ENCODE measurements around the gene RNASE12. TPM values are rescaled to one million over a fixed set of nuclear protein-coding genes. Genes with fewer than 3 reads are reported as not detected.

Gene RNASE12
- total RNA-seq, 1 donor from 2014 or later, result not detected

- no peak for TF ChIP-seq CTCF (IDR thresholded peaks at IDR 0.05; ENCODE audit: insufficient read depth, low read length, severe bottlenecking)
- no peak for DNase-seq (ENCODE audit: low read depth)
- no peak for FAIRE-seq
- Histone ChIP-seq H3K4me3 (ENCODE audit: low read depth, low read length) (no peak overlapping the region), H3K36me3 (ENCODE audit: control insufficient read depth, insufficient read depth, low read length) (no peaks in the 10 kb centered on the region), H3K27me3 (ENCODE audit: control insufficient read depth, insufficient read depth, low read length) (no peaks in the 10 kb centered on the region)
These were observed 24.8 kb upstream of the RNASE12 start for GRCh38 chr14:20615996-20616395.

- no peak for FAIRE-seq
- TF ChIP-seq CTCF (IDR thresholded peaks at IDR 0.05; ENCODE audit: insufficient read depth, low read length, severe bottlenecking), result no peak
These were observed 23.1 kb upstream of the RNASE12 start for GRCh38 chr14:20614038-20614840.

GRCh38 chr14:20613094-20614037, 22.2 kb upstream of the RNASE12 start:
- no peaks in the 10 kb centered on the region for H3K27me3 ChIP-seq (ENCODE audit: control insufficient read depth, insufficient read depth, low read length)
- TF ChIP-seq CTCF (IDR thresholded peaks at IDR 0.05; ENCODE audit: insufficient read depth, low read length, severe bottlenecking), result peak; percentile 78
- H3K4me3 ChIP-seq (ENCODE audit: low read depth, low read length), result peak overlapping the region; percentile 63
- FAIRE-seq (no peak), DNase-seq (ENCODE audit: low read depth) (peak; percentile 95)
- no peaks in the 10 kb centered on the region for H3K36me3 ChIP-seq (ENCODE audit: control insufficient read depth, insufficient read depth, low read length)

More at GRCh38 chr14:20614038-20614840, 23.1 kb upstream of the RNASE12 start:
- Histone ChIP-seq H3K36me3 (ENCODE audit: control insufficient read depth, insufficient read depth, low read length) (no peaks in the 10 kb centered on the region), H3K4me3 (ENCODE audit: low read depth, low read length) (peak overlapping the region; percentile 63), H3K27me3 (ENCODE audit: control insufficient read depth, insufficient read depth, low read length) (no peaks in the 10 kb centered on the region)
- peak; percentile 55 for DNase-seq (ENCODE audit: low read depth)

DNA sequence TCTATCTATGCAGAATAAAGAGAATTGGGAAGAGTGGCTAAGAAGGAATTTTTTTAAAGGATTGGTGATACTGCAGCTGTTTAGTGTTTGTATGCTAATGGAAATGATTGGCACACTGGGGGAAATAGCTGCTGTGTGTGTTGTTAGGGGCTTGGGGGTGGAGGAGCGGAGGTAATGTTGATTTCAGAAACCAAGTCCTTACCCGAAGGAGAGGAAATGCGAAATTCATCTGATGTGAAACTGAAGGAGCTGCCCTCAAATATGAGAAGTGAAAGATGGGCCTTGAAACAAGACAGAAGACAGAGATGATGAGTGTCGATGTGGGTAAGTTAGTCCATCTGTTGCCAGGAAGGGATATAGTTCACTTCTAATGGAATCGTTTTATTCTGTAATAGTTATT, 21.2 kb upstream of the RNASE12 start:
- H3K36me3 ChIP-seq (ENCODE audit: control insufficient read depth, insufficient read depth, low read length), result no peaks in the 10 kb centered on the region
- H3K4me3 ChIP-seq (ENCODE audit: low read depth, low read length), result no peak overlapping the region
- FAIRE-seq, result no peak
- DNase-seq (ENCODE audit: low read depth), result no peak
- no peaks in the 10 kb centered on the region for H3K27me3 ChIP-seq (ENCODE audit: control insufficient read depth, insufficient read depth, low read length)
- TF ChIP-seq CTCF (IDR thresholded peaks at IDR 0.05; ENCODE audit: insufficient read depth, low read length, severe bottlenecking), result no peak

DNA sequence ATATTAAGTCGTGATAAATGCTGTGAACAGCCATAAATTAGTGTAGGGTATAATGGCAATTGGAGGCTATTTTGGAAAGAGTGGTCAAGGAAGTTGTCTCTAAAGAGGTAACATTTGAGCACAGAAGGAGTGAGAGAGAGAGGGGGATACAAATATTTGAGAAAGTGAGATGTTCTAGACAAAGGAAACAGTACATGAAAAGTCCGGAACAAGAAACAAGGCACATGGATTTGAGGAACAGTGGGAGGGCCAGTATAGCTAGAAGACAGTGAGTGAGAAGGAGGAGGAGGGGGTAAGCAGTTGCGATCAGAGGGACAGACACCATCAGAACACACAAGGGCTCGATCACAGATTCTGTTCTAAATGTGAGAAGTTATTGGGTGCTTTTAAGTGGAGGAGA, 20.1 kb upstream of the RNASE12 start:
- TF ChIP-seq CTCF (IDR thresholded peaks at IDR 0.05; ENCODE audit: insufficient read depth, low read length, severe bottlenecking), result no peak
- no peaks in the 10 kb centered on the region for H3K36me3 ChIP-seq (ENCODE audit: control insufficient read depth, insufficient read depth, low read length)
- no peak for DNase-seq (ENCODE audit: low read depth)
- FAIRE-seq, result no peak
- H3K4me3 ChIP-seq (ENCODE audit: low read depth, low read length), result no peak overlapping the region
- H3K27me3 ChIP-seq (ENCODE audit: control insufficient read depth, insufficient read depth, low read length), result no peaks in the 10 kb centered on the region

All from bronchial epithelial cell (primary cell).